Activated CD4-positive, CD25-positive, alpha-beta regulatory T cell treated with anti-CD3 and anti-CD28 coated beads, Interleukin-2, amount 50 U/mL, for 16 hours (primary cell): ENCODE results near the gene CEP135.

ENCODE experiments used
- DNase-seq: peaks from one replicate; pipeline ENCODE4 v3.0.0-alpha.2; 2020; ENCODE audit warnings: low read depth, low spot score

CEP135 gene

DNA sequence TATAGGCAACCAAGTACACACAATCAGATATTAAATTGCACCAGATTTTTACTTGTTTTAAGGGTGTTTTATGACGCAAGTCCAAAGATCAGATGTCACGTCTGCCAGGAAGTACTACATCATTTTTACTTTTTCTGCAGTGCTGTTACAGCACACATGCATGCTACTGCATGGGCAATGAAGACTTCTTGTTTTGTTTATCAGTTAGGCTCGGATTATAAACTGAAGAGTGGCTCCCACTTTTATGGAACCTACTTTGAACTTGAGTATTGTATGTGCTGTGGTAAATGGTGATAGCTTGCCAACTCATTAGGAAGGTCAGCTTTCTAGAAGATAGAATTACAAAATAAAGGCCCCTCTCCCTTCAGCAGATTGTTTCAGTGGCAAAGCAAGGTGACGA is 131.6 kb downstream of the CEP135 start:
- DNase-seq: no peak

DNA sequence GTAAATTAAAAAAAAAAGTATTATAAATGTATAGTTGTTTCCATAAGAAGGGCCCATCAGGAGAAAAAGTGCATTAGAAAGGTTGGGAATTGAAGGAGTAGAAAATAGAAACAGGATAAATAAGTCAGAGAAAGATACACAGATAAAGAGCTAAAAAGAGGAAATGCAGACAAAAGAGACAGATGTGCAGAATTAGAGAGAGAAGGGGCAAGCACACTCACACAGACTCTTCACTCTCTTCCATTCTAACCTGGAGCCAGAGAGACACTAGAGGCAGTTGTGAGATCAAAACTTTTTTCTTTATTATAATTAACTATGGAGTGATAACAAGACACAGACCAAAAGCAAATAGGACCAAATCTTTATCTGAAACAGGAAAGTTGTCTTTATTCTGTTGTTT is 134.1 kb downstream of the CEP135 start:
- DNase-seq: no peak
